ENCODE measurements around the gene UBE2S. TPM values are rescaled to one million over a fixed set of nuclear protein-coding genes. Genes with fewer than 3 reads are reported as not detected.
A peak's percentile ranks its signal among the peaks of the same experiment; 100 is the strongest.
"Not testable (repeated sequence)": the region's sequence is repeated elsewhere in the genome, so short reads cannot be mapped to it uniquely, and the experiment has no call there.

The UBE2S gene
- total RNA-seq, 1 donor from 2014 or later, result 227 TPM

GRCh38 chr19:55406826-55407549 lies 600 bp downstream of the UBE2S start:
- H3K4me1 Mint-ChIP-seq, result peaks cover 36% of the 10 kb centered on the region
- intact Hi-C loops (cut with micrococcal nuclease), result loop anchor here (1.0 to 5.0 kb wide), 3 partner anchors 9 to 148 kb away; partner anchors contain the start of gene PPP6R1
- H3K9me3 Mint-ChIP-seq, result peaks cover 16% of the 10 kb centered on the region
- H3K36me3 Mint-ChIP-seq (ENCODE audit: low read depth), result peaks cover 49% of the 10 kb centered on the region
- DNase-seq, result peak; percentile 84
- H3K27me3 Mint-ChIP-seq, result peaks cover 7% of the 10 kb centered on the region
- H3K4me3 Mint-ChIP-seq, result peak overlapping the region; percentile 89
- peak overlapping the region; percentile 75 for H3K27ac Mint-ChIP-seq

GRCh38 chr19:55406091-55406825 lies 1.3 kb downstream of the UBE2S start:
- H3K9me3 Mint-ChIP-seq, result peaks cover 16% of the 10 kb centered on the region
- peak overlapping the region; percentile 89 for H3K4me3 Mint-ChIP-seq
- no peak for DNase-seq
- peaks cover 4% of the 10 kb centered on the region for H3K27me3 Mint-ChIP-seq
- H3K36me3 Mint-ChIP-seq (ENCODE audit: low read depth), result peaks cover 52% of the 10 kb centered on the region
- peaks cover 39% of the 10 kb centered on the region for H3K4me1 Mint-ChIP-seq
- intact Hi-C loops (cut with micrococcal nuclease), result loop anchor here (2.0 to 5.0 kb wide), 2 partner anchors 104 to 147 kb away; partner anchors contain the start of gene PPP6R1
- H3K27ac Mint-ChIP-seq, result peak overlapping the region; percentile 75

GRCh38 chr19:55405638-55406037 lies 1.9 kb downstream of the UBE2S start:
- peaks cover 40% of the 10 kb centered on the region for H3K4me1 Mint-ChIP-seq
- intact Hi-C loops (cut with micrococcal nuclease), result loop anchor here (2.0 to 5.0 kb wide), 2 partner anchors 103 to 147 kb away; partner anchors contain the start of gene PPP6R1
- H3K36me3 Mint-ChIP-seq (ENCODE audit: low read depth), result peaks cover 55% of the 10 kb centered on the region

GRCh38 chr19:55402509-55402908 lies 5.1 kb downstream of the UBE2S start:
- H3K9me3 Mint-ChIP-seq, result no peaks in the 10 kb centered on the region
- peaks cover 57% of the 10 kb centered on the region for H3K36me3 Mint-ChIP-seq (ENCODE audit: low read depth)
- intact Hi-C loops (cut with micrococcal nuclease), result no loop called here
- peaks cover 45% of the 10 kb centered on the region for H3K4me1 Mint-ChIP-seq
- H3K4me3 Mint-ChIP-seq, result no peak overlapping the region
- no peak for DNase-seq
- no peak overlapping the region for H3K27ac Mint-ChIP-seq
- H3K27me3 Mint-ChIP-seq, result no peaks in the 10 kb centered on the region

More at GRCh38 chr19:55405638-55406037, 1.9 kb downstream of the UBE2S start:
- Mint-ChIP-seq H3K4me3 (peak overlapping the region; percentile 89), H3K27me3 (peaks cover 4% of the 10 kb centered on the region), H3K27ac (peak overlapping the region; percentile 75), H3K9me3 (peaks cover 16% of the 10 kb centered on the region)
- DNase-seq, result no peak

- H3K27me3 Mint-ChIP-seq; DNase-seq; intact Hi-C loops (cut with micrococcal nuclease); H3K4me3 Mint-ChIP-seq; H3K27ac Mint-ChIP-seq; H3K9me3 Mint-ChIP-seq: not testable (repeated sequence)
- Mint-ChIP-seq H3K36me3 (ENCODE audit: low read depth) (peaks cover 50% of the 10 kb centered on the region), H3K4me1 (peaks cover 43% of the 10 kb centered on the region)
Measured at GRCh38 chr19:55401390-55401789, 6.2 kb downstream of the UBE2S start.

GRCh38 chr19:55400281-55401087 lies 7.1 kb downstream of the UBE2S start:
- Mint-ChIP-seq H3K27me3 (no peaks in the 10 kb centered on the region), H3K4me1 (peaks cover 34% of the 10 kb centered on the region)
- intact Hi-C loops (cut with micrococcal nuclease), result no loop called here

GRCh38 chr19:55398200-55398925 lies 9.2 kb downstream of the UBE2S start:
- no peak for DNase-seq
- Mint-ChIP-seq H3K9me3 (no peaks in the 10 kb centered on the region), H3K27ac (peak overlapping the region; percentile 18), H3K36me3 (ENCODE audit: low read depth) (peaks cover 31% of the 10 kb centered on the region), H3K4me3 (peak overlapping the region; percentile 5), H3K27me3 (no peaks in the 10 kb centered on the region), H3K4me1 (peaks cover 26% of the 10 kb centered on the region)
- intact Hi-C loops (cut with micrococcal nuclease), result loop anchor here (1.0 kb wide), 1 partner anchor 9 kb away; the partner anchor contains the start of gene UBE2S

More at GRCh38 chr19:55400281-55401087, 7.1 kb downstream of the UBE2S start:
- no peak for DNase-seq
- H3K9me3 Mint-ChIP-seq, result no peaks in the 10 kb centered on the region
- no peak overlapping the region for H3K4me3 Mint-ChIP-seq
- no peak overlapping the region for H3K27ac Mint-ChIP-seq
- peaks cover 41% of the 10 kb centered on the region for H3K36me3 Mint-ChIP-seq (ENCODE audit: low read depth)

- DNase-seq, result no peak
- H3K9me3 Mint-ChIP-seq, result no peaks in the 10 kb centered on the region
- peaks cover 35% of the 10 kb centered on the region for H3K36me3 Mint-ChIP-seq (ENCODE audit: low read depth)
- H3K4me1 Mint-ChIP-seq, result peaks cover 21% of the 10 kb centered on the region
- no peaks in the 10 kb centered on the region for H3K27me3 Mint-ChIP-seq
- intact Hi-C loops (cut with micrococcal nuclease), result no loop called here
- no peak overlapping the region for H3K27ac Mint-ChIP-seq
- H3K4me3 Mint-ChIP-seq, result no peak overlapping the region
Measured at GRCh38 chr19:55392820-55393761, 14.5 kb downstream of the UBE2S start.

- Mint-ChIP-seq H3K36me3 (ENCODE audit: low read depth) (peaks cover 46% of the 10 kb centered on the region), H3K4me3 (no peak overlapping the region), H3K27ac (no peak overlapping the region), H3K27me3 (no peaks in the 10 kb centered on the region), H3K4me1 (peaks cover 20% of the 10 kb centered on the region), H3K9me3 (no peaks in the 10 kb centered on the region)
- intact Hi-C loops (cut with micrococcal nuclease), result no loop called here
- DNase-seq, result no peak
Measured at GRCh38 chr19:55391702-55392615, 15.6 kb downstream of the UBE2S start.

GRCh38 chr19:55391191-55391670 lies 16.4 kb downstream of the UBE2S start:
- Mint-ChIP-seq H3K9me3 (no peaks in the 10 kb centered on the region), H3K4me1 (peaks cover 26% of the 10 kb centered on the region), H3K27ac (no peak overlapping the region), H3K4me3 (no peak overlapping the region), H3K27me3 (no peaks in the 10 kb centered on the region), H3K36me3 (ENCODE audit: low read depth) (peaks cover 53% of the 10 kb centered on the region)
- DNase-seq, result no peak
- intact Hi-C loops (cut with micrococcal nuclease), result no loop called here

GRCh38 chr19:55390461-55390880 lies 17.1 kb downstream of the UBE2S start:
- intact Hi-C loops (cut with micrococcal nuclease), result no loop called here
- Mint-ChIP-seq H3K9me3 (no peaks in the 10 kb centered on the region), H3K27ac (no peak overlapping the region), H3K4me1 (peaks cover 28% of the 10 kb centered on the region), H3K4me3 (no peak overlapping the region), H3K36me3 (ENCODE audit: low read depth) (peaks cover 60% of the 10 kb centered on the region), H3K27me3 (no peaks in the 10 kb centered on the region)
- DNase-seq, result no peak
